Measurements from ENCODE around the gene WWOX. TPM values are rescaled to one million over a fixed set of nuclear protein-coding genes. Genes with fewer than 3 reads are reported as not detected.
"Not testable (repeated sequence)": the region's sequence is repeated elsewhere in the genome, so short reads cannot be mapped to it uniquely, and the experiment has no call there.

WWOX gene
- 13.6 and 20.3 TPM in 2 replicates for total RNA-seq (2014; rRNA removed; shearing (Covaris generic))

DNA sequence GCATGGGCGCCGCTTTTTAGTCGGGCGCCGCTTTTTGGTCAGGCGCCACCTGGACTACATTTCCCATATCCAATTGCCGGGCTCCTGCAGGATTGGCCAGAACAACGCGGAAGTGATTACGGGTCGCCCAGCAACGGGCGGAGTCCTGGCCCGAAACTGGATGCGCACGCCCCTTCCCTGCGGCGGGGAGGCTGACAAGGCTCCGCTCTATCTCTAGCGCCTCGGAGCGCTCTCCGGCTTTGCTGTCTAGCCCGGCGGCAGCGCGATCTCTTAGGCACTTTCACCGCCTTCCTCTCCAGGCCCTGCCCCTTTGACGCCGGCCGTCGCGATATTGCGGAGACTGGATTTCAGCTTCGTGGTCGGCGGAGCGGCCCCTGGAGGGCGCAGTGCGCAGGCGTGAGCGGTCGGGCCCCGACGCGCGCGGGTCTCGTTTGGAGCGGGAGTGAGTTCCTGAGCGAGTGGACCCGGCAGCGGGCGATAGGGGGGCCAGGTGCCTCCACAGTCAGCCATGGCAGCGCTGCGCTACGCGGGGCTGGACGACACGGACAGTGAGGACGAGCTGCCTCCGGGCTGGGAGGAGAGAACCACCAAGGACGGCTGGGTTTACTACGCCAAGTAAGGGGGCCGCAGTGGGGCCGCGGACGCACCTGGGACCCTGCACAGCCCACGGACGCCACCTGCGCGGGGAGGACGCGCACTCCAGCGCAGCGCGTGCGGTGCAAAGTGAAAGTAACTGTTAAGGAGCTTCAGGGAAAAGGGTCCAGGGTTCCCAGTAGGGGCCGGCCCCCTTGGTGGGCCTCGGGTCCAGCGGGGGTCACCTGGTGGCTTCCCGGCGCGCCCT, at the start of gene WWOX:
Gene WWOX, plus strand, starts transcription at position 384 of the 841 bp plus-strand sequence.
- DNase-seq (ENCODE audit: low read depth): peak; percentile 96

DNA sequence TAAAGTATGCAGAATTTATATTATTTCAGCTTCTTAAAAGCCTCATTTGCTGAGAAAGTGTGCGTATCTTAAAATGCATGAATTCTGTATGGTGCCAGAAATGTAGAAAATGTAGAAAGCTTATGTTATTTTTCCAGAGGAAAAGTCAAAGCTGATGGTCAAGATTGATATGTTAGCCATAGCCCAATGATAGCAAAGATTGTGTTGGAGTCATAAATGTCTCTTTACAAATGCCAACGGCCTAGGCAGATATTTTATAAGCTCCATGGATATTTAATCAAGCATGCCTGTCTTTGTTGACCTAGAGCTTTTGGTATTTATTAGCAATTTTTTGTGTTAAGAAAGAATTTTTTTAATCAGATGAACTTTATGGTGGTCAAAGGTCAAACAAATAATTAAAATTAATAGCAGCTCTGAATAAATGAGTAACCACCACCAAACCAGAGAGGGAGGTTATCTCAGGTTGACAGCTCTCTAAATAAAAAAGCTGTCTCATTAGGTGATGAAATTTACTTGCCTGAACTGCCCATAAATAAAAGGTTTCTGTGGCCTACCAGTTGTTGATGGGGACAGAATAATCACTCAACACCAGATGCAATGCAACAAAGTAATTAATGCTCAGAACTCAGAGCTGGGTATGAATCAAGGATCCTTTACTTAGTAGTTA, 48.6 kb upstream of the WWOX start:
- no peak for DNase-seq (ENCODE audit: low read depth)

DNA sequence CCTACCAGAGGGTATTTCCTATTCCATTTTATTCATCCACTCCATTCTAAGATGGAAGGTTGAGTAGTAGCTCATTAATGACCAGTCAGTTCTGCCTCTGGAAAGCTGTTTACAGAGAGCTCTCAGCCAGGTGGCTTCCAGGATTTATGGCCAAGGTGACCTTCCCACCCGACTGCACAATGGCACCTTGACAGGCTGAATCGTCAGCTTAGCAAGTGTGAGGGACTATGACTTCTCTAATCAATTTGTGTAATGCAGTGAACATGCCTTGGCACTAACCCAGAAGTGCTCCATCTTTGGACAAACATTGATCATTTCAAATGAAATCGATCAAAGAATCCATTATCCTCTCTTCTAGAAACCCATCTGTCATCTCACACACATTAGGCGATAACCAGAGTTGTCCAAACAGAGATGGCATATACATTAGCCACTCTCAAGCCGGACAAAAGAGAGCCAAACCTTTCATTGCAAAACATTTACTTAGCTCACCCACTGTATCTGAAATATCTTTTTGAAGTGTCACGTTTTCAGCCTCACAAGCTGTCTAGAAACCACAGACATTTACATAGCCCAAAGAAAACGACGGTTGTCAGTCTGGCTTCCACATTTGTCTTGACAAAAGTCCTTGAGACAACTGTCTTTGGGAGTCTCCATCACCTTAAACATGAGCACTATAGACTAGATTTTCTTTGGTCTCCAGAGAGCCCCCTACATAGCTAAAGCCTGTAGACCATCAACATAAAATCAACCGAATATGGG, 41.5 kb upstream of the WWOX start:
- no peak for DNase-seq (ENCODE audit: low read depth)

GRCh38 chr16:78059806-78060205, 39.6 kb upstream of the WWOX start:
- DNase-seq (ENCODE audit: low read depth): not testable (repeated sequence)

- no peak for DNase-seq (ENCODE audit: low read depth)
These were observed 39.2 kb upstream of the WWOX start for GRCh38 chr16:78060295-78060694.

DNA sequence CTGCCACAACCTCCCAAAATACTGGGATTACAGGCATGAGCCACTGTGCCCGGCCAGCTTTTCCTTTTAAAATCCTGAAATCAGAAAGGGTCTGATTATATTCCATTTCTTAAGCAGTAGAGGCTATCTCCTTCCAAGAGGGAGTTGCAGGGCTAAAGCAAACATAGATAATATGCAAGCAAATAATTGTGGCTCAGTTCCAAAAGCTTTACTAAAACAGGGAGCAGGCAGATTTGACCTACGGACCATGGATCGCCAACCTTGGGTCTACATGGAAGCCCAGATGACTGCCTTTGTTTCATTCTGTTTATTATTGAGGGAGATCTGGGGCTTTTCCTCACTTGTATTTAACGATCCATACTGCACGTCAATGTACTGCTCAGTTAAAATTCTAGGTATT, 38.6 kb upstream of the WWOX start:
- no peak for DNase-seq (ENCODE audit: low read depth)

- DNase-seq (ENCODE audit: low read depth): no peak
These were observed 34.1 kb upstream of the WWOX start for GRCh38 chr16:78065319-78065718.

DNA sequence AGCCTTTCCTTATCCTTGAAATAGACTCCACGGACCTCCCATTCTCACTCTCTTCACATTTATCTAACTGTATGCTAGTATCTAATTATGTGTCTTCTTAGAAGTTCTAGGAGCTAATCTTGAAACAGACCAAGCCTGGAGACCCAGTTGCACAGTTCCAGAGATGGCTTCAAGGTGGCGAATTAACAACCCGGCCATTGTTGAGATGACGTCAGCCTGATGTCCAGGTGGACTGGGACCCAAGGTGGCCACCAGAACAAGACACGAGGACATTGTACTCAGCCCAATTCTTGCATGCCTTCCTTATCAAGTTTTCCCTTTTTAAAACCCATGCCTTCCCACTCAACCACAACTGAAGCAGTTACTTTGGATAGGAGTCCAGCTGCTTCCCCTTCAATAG, 29.5 kb upstream of the WWOX start:
- DNase-seq (ENCODE audit: low read depth): no peak

- no peak for DNase-seq (ENCODE audit: low read depth)
These were observed 27.2 kb upstream of the WWOX start for GRCh38 chr16:78072275-78072674.

DNA sequence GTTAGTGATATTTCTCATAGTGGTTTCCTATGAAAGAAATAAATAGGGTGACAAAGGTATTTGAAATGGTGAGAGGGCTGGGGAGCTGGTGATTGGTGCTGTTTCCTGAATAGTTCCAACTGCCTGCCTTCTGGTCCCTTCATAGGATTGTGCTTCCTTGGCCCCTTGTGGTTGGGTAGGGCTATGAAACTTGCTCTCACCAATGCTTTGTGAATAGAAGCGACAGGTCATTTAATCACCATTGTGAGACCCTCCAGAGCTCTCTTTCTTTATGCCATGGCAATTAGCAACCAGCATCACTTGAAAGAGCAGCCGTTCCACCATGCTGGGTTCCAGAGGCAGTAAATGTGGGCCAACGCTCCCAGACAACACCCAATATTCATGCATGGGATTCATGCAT, 23.7 kb upstream of the WWOX start:
- DNase-seq (ENCODE audit: low read depth): no peak

- no peak for DNase-seq (ENCODE audit: low read depth)
These were observed 18.1 kb upstream of the WWOX start for GRCh38 chr16:78081341-78081740.

GRCh38 chr16:78091419-78091818, 8.0 kb upstream of the WWOX start:
- DNase-seq (ENCODE audit: low read depth): no peak

DNA sequence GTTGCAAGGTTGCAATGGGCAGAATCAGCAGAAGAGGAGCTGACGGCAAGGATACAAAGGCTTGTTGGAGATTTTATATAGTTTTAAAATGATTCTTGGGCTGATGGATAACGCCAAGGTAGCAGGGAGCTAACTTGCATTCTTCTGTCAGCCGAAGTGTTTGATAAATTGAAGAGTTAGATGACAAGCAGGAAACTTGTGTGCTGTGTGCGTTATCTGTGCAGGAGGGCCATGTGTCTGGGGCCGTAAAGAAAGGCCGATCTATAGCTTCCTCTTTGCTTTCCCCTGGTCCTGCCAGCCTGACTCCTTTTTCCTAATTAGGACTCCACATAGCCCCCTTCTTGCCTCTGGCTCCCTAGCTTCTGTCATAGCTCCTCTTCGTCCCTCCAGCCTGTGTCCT, 6.7 kb upstream of the WWOX start:
- no peak for DNase-seq (ENCODE audit: low read depth)

GRCh38 chr16:78094166-78094565, 5.3 kb upstream of the WWOX start:
- DNase-seq (ENCODE audit: low read depth): no peak

DNA sequence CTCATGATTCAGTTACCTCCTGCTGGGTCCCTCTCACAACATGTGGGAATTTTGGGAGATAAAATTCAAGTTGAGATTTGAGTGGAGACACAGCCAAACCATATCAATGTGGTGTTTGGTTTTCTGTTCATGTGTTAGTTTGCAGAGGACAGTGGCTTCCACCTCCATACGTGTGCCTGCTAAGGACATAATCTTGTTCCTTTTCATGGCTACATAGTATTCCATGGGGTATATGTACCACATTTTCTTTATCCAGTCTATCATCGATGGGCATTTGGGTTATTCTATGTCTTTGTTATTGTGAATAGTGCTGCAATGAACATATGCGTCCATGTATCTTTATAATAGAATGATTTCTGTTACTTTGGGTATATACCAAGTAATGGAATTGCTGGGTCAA, 4.5 kb upstream of the WWOX start:
- no peak for DNase-seq (ENCODE audit: low read depth)

DNA sequence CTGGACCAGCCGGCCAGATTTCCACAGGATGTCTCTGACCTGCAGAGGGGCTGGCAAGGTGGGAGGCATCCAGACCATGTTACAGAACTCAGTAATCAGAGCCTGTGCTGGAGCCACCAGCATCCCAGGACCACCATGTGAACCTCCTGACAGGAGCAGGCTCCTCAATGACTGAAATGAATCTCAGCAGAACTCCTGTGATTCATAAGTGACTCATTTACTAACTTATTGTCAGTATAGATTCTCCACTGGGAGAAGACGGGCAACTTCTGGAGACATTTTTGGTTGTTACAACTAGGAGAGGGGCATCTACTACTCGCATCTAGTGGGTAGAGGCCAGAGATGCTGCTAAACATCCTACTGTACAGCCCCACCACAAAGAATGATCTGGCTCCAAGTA, 3.1 kb upstream of the WWOX start:
- DNase-seq (ENCODE audit: low read depth): no peak

DNA sequence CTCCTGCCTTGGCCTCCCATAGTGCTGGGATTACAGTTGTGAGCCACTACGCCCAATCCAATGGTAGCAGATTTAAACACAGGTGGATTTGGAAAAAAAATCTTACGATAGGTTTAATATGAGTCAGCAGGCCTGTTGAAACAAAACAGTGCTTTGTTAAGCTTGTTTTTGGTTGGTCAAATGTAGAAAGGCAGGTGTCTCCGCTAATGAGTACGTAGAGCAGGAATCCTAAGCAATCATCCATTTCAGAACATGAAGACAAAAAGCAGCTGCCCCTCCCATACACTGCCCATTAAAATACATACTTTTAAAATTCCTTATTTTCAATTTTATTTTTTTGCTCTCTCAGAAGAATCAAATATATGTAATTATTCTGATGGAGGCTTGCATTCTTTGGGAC, 1.9 kb upstream of the WWOX start:
- no peak for DNase-seq (ENCODE audit: low read depth)

DNA sequence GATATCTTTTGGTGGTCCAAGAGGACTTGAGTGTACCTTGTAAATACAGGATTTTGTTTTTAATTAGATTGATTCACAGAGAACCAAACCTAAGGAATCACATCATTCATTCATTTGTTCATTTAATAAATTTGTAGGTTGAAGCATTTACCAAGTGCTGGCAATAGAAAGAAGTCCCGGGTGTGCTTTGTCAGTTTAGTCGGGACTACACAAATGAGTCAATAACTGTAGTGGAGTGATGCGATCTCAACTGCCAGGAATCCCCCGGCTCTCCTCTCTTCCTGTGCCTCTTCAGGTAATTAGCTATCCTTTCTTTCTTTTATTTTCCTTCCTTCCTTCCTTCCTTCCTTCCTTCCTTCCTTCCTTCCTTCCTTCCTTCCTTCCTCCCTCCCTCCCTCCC, 1.4 kb upstream of the WWOX start:
- DNase-seq (ENCODE audit: low read depth): no peak

- DNase-seq (ENCODE audit: low read depth): no peak
These were observed 721 bp upstream of the WWOX start for GRCh38 chr16:78098595-78099270.

DNA sequence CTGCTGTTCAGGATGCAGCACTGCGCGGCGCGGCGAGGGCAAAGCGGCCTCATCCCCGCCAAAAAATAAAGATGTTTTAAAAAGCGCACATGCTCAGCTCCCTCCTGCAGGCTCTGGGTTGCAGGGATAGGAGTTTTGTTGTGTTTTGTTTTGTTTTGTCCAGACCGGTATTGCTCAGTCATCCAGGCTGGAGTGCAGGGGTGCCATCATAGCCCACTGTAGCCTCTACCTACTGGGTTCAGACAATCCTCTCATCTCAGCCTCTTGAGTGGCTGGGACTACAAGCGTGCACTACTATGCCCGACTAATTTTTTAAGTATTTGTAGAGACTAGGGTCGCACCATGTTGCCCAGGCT, 636 bp downstream of the WWOX start:
- no peak for DNase-seq (ENCODE audit: low read depth)

GRCh38 chr16:78102122-78102660, 2.7 kb downstream of the WWOX start:
- no peak for DNase-seq (ENCODE audit: low read depth)

GRCh38 chr16:78102865-78103264, 3.4 kb downstream of the WWOX start:
- DNase-seq (ENCODE audit: low read depth): no peak
